Occipital lobe (tissue), 2 donors: ENCODE results near the gene GCG. TPM values are rescaled to one million over a fixed set of nuclear protein-coding genes. Genes with fewer than 3 reads are reported as not detected.

Source experiments
- DNase-seq: peaks from one replicate; lab custom pipeline; 2025; lab: John Stamatoyannopoulos, UW
- total RNA-seq: library from RNA; depleted of rRNA; stranded (reverse); fragments of >200 nt; gene quantifications from one replicate; pipeline ENCODE4 v1.2.3, GENCODE V29; 2014

Gene GCG
- total RNA-seq, 1 donor from 2014 or later: not detected

DNA sequence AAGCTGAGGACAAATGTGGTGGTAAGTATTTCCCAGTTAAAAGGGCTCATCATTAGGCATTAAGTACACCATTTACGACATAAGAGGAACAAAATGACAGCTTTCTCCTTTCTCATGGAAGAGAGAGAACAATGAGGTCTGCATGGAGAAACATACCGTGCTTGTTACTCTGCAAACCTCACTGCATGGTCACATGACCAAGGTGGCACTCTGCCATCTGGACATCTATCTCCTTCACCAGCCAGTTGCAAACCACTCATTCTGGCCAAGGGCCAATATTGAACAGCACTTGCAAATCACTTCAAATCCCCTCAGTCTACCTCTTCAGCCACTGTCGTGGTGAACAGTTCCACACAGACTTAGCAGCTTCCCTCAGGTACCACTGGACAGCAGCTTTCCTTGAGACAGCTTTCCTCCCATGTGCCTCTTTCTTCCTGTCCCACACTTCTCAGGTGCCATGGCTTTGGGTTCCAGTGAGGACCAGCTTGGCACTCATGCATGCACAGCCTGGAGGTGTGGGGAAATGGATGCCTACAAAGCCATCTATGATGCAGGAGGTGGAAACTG is 48.5 kb downstream of the GCG start:
- DNase-seq: no peak

DNA sequence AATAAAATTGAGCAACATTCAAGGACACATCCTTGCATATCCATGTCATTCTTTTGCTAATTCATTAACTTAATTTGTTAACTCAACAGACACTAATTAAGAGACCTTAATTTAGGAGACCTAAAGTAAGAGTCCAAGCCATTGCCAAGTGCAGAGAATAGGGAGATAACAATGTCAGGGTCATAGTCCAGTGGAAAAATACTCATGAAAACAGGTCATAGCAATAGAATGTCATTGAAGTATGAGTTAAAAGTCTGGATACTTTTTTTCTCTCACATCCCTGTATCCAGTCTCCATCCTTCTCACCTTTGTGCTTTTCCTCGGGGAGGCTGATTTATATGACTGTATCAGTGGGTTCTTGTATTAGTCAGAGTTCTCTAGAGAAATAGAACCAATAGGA is 51.5 kb downstream of the GCG start:
- DNase-seq: no peak

DNA sequence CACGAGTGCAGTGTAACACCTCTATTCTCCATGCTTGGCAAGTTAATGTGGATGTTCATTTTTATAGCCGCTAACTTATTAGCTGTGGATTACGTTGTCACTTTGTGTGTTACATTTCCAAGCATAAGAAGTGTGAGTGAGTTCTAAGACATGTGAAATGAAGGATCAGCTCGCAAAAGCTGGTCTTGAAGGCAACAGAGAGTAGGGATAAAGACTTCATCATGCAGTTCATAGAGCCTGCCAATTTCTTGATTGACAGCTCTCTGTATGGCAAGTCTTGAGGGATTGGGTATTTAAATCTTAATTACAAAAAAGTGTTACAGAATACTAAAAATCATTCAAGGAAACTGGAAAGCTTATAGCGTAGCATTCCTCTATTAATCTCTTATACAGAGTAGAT is 52.2 kb downstream of the GCG start:
- DNase-seq: no peak

Other genes with a start within 250 kb of the GCG start
- gene DPP4, start 78.0 kb downstream of the GCG start, total RNA-seq: 6.4 TPM
- gene FAP, start 91.2 kb upstream of the GCG start, total RNA-seq: 2.2 TPM
- 4.8 TPM for gene IFIH1, start 166.4 kb upstream of the GCG start, total RNA-seq
- gene GCA, start 191.9 kb upstream of the GCG start, total RNA-seq: 39.6 TPM